Stimulated activated CD4-positive, alpha-beta T cell treated with anti-CD3 and anti-CD28 coated beads, TNF-alpha, amount 100 ng/mL, for 48 hours (primary cell): ENCODE measurements around the gene SECISBP2.
A peak's percentile ranks its signal among the peaks of the same experiment; 100 is the strongest.

Source experiments
- DNase-seq, 3 donors: peaks; one replicate each; pipeline ENCODE4 v3.0.0-alpha.2; 2020; ENCODE audit warnings: low read depth in 3 of 3

Gene SECISBP2

GRCh38 chr9:89309608-89310474 lies 8.5 kb upstream of the SECISBP2 start:
- no peak for DNase-seq

- DNase-seq: peak; percentile 99 to 100 (median 99)
These were observed 7.6 kb upstream of the SECISBP2 start, which contains the start of gene CKS2 for GRCh38 chr9:89310475-89311345. Gene CKS2, plus strand, starts transcription at chr9:89311195. Its CDS starts 98 bp downstream, at chr9:89311293.

- DNase-seq: no peak
These were observed 6.7 kb upstream of the SECISBP2 start for GRCh38 chr9:89311346-89312221.

- DNase-seq: no peak
These were observed 6.1 kb upstream of the SECISBP2 start for GRCh38 chr9:89312222-89312571.

- no peak for DNase-seq
These were observed 4.5 kb upstream of the SECISBP2 start for GRCh38 chr9:89313842-89314241.

GRCh38 chr9:89314955-89315354 lies 3.3 kb upstream of the SECISBP2 start:
- DNase-seq: no peak

GRCh38 chr9:89315482-89315881 lies 2.8 kb upstream of the SECISBP2 start:
- DNase-seq: no peak

GRCh38 chr9:89317282-89317681 lies 1.0 kb upstream of the SECISBP2 start:
- DNase-seq: no peak

- DNase-seq: no peak
These were observed 960 bp downstream of the SECISBP2 start for GRCh38 chr9:89319015-89319905.

- DNase-seq: no peak
These were observed 5.1 kb downstream of the SECISBP2 start for GRCh38 chr9:89323390-89323789.

- no peak for DNase-seq
These were observed 7.4 kb downstream of the SECISBP2 start for GRCh38 chr9:89325733-89326132.

GRCh38 chr9:89328064-89328463 lies 9.8 kb downstream of the SECISBP2 start:
- DNase-seq: no peak

- DNase-seq: no peak
These were observed 11.6 kb downstream of the SECISBP2 start for GRCh38 chr9:89329917-89330316.

- no peak for DNase-seq
These were observed 12.2 kb downstream of the SECISBP2 start for GRCh38 chr9:89330513-89330912.

GRCh38 chr9:89339807-89340206 lies 21.5 kb downstream of the SECISBP2 start:
- DNase-seq: no peak

- no peak for DNase-seq
These were observed 22.0 kb downstream of the SECISBP2 start for GRCh38 chr9:89340332-89340731.

- no peak for DNase-seq
These were observed 23.9 kb downstream of the SECISBP2 start for GRCh38 chr9:89342213-89342612.

GRCh38 chr9:89342948-89343347 lies 24.6 kb downstream of the SECISBP2 start:
- no peak for DNase-seq

- peak in 1 of 3 donors; percentile 12 for DNase-seq
These were observed 25.5 kb downstream of the SECISBP2 start for GRCh38 chr9:89343812-89344211.

GRCh38 chr9:89345476-89345875 lies 27.2 kb downstream of the SECISBP2 start:
- DNase-seq: no peak

- no peak for DNase-seq
These were observed 28.4 kb downstream of the SECISBP2 start for GRCh38 chr9:89346696-89347095.
